K562 (cell line): ENCODE measurements around the gene WBP1L. TPM values are rescaled to one million over a fixed set of nuclear protein-coding genes. Genes with fewer than 3 reads are reported as not detected.
A peak's percentile ranks its signal among the peaks of the same experiment; 100 is the strongest.

Experiments
- ATAC-seq: fragments of 200-7000 bp; cut with Tn5 transposase; 3 replicates; pipeline ENCODE4 v1.9.1; 2020; ENCODE audit warnings: moderate library complexity
- BruUV-seq: library from RNA; stranded (reverse); fragments of 400-500 nt; replicated peaks from 2 replicates; lab custom pipeline; 2021; lab: Mats Ljungman, UMichigan
- CTCF ChIA-PET: fragments of 300-600 bp; formaldehyde crosslinking; extraction: SDS; loops from one replicate; lab custom pipeline; 2021; ENCODE audit warnings: low intra/inter-chr PET ratio; lab: Yijun Ruan, JAX
- POLR2A ChIA-PET: fragments of 300-600, 350-650 bp; sonication (Branson Sonifier 250); formaldehyde crosslinking; extraction: SDS; loops from one replicate; lab custom pipeline; 2021; ENCODE audit warnings: antibody characterized with exemption, inconsistent platforms; lab: Yijun Ruan, JAX
- DNase-seq, 4 experiments: peaks; one replicate each; pipeline versions ENCODE4 v3.0.0 to v3.0.0-alpha.2; 2011 to 2018; ENCODE audit warnings: low spot score in 3 of 4, mixed read lengths in 3 of 4; ENCODE audit errors: extremely low read depth in 1 of 4
- FAIRE-seq: peaks from 2 replicates; lab custom pipeline; 2011; peaks lifted over from hg19 to GRCh38; lab: Jason Lieb, UNC
- H2AFZ ChIP-seq: 2 replicates; pipeline ENCODE4 v1.6.0; 2011; ENCODE audit warnings: low read depth, low read length, control low read depth, inconsistent platforms
- H3K27ac ChIP-seq: fragments of 200-600 bp; 3 replicates; pipeline ENCODE4 v1.8.0; 2011; ENCODE audit warnings: low read depth, mild to moderate bottlenecking, control low read depth, inconsistent platforms, low read length, moderate library complexity, mixed read lengths; ENCODE audit errors: extremely low read depth
- H3K27me3 ChIP-seq, 2 experiments: fragments of 300-600 bp in 1 of 2; 2 replicates in 1 of 2; 3 replicates in 1 of 2; pipeline versions ENCODE4 v1.6.0 to v1.8.0; 2011; ENCODE audit warnings: inconsistent platforms in 2 of 2, low read length in 2 of 2, mild to moderate bottlenecking in 1 of 2, mixed read lengths in 1 of 2, moderate library complexity in 1 of 2; ENCODE audit not compliant: control insufficient read depth in 2 of 2, insufficient read depth in 2 of 2
- H3K36me3 ChIP-seq: fragments of 300-600 bp; 3 replicates; pipeline ENCODE4 v1.8.0; 2011; ENCODE audit warnings: mild to moderate bottlenecking, low read length, inconsistent platforms; ENCODE audit not compliant: control insufficient read depth, insufficient read depth
- H3K4me1 ChIP-seq, 2 experiments: fragments of 200-600 bp in 1 of 2; replicated peaks in 1 of 2; 2 replicates in 1 of 2; 3 replicates in 1 of 2; pipeline versions ENCODE4 v1.5.1 to v1.8.0; 2011; ENCODE audit warnings: inconsistent platforms in 2 of 2, low read length in 2 of 2, mild to moderate bottlenecking in 1 of 2, mixed read lengths in 1 of 2, moderate library complexity in 1 of 2; ENCODE audit not compliant: control insufficient read depth in 2 of 2, insufficient read depth in 2 of 2
- H3K4me2 ChIP-seq: 2 replicates; pipeline ENCODE4 v1.6.1; 2011; ENCODE audit warnings: low read length, control low read depth, inconsistent platforms, mixed read lengths; ENCODE audit not compliant: insufficient read depth
- H3K4me3 ChIP-seq: fragments of 200-600 bp; sonication (generic), shearing (Covaris generic); 2 replicates; pipeline ENCODE4 v1.5.1; 2016; ENCODE audit warnings: control low read depth, inconsistent platforms
- H3K79me2 ChIP-seq: fragments of 200-600 bp; 3 replicates; pipeline ENCODE4 v1.8.0; 2011; ENCODE audit warnings: low read length, inconsistent platforms; ENCODE audit not compliant: control insufficient read depth, insufficient read depth
- H3K9ac ChIP-seq, 2 experiments: 2 replicates each; pipeline versions ENCODE4 v1.6.0 to v1.6.1; 2011; ENCODE audit warnings: low read depth in 2 of 2, low read length in 2 of 2, control low read depth in 1 of 2, inconsistent platforms in 1 of 2, mild to moderate bottlenecking in 1 of 2, mixed read lengths in 1 of 2; ENCODE audit not compliant: insufficient read depth in 1 of 2
- H3K9me1 ChIP-seq: one replicate; pipeline ENCODE4 v1.6.0; 2011; ENCODE audit warnings: inconsistent platforms, mild to moderate bottlenecking, low read length, moderate library complexity; ENCODE audit not compliant: control insufficient read depth, insufficient read depth
- H3K9me3 ChIP-seq: replicated peaks from 2 replicates; pipeline ENCODE4 v1.5.1; 2011; ENCODE audit warnings: low read depth, low read length, inconsistent platforms; ENCODE audit not compliant: control insufficient read depth, insufficient read depth
- H4K20me1 ChIP-seq: replicated peaks from 2 replicates; pipeline ENCODE4 v1.6.1; 2011; ENCODE audit warnings: low read length, inconsistent platforms, mixed read lengths; ENCODE audit not compliant: control insufficient read depth, insufficient read depth
- BRCA1 ChIP-seq, 2 experiments: fragments of 450-650 bp in 1 of 2; sonication (generic) in 1 of 2; formaldehyde crosslinking in 1 of 2; IDR thresholded peaks; 2 replicates each; pipeline versions ENCODE4 v1.5.0 to v1.6.1; 2017 to 2020; ENCODE audit warnings: mild to moderate bottlenecking in 1 of 2, missing genetic modification reagents in 1 of 2
- CSDE1 ChIP-seq, 2 experiments: fragments of 450-650 bp; IDR thresholded peaks; 2 replicates each; pipeline ENCODE4 v1.6.1; 2016; ENCODE audit warnings: mild to moderate bottlenecking in 1 of 2
- CXXC5 ChIP-seq: fragments of 250-450 bp; sonication (Bioruptor Pico); IDR thresholded peaks from 2 replicates; pipeline ENCODE4 v1.8.0; 2022; ENCODE audit warnings: inconsistent platforms, mild to moderate bottlenecking, moderate library complexity
- EGR1 ChIP-seq: fragments of 450-650 bp; conservative IDR thresholded peaks from 2 replicates; pipeline ENCODE4 v1.6.1; 2017; ENCODE audit warnings: mild to moderate bottlenecking
- ETS2 ChIP-seq: IDR thresholded peaks from 2 replicates; pipeline ENCODE4 v1.6.1; 2016; ENCODE audit warnings: borderline replicate concordance, missing genetic modification characterization, mild to moderate bottlenecking, moderate library complexity, missing compliant biosample characterization; ENCODE audit not compliant: poor library complexity, severe bottlenecking
- FIP1L1 ChIP-seq: fragments of 200-400 bp; formaldehyde crosslinking; IDR thresholded peaks from 2 replicates; pipeline ENCODE4 v1.6.1; 2018; ENCODE audit warnings: mild to moderate bottlenecking, low read depth, low read length; ENCODE audit not compliant: poor library complexity, severe bottlenecking
- FUS ChIP-seq: fragments of 200-400 bp; formaldehyde crosslinking; optimal IDR thresholded peaks from 2 replicates; pipeline ENCODE3; 2017; ENCODE audit warnings: low read depth, low read length
- GATA2 ChIP-seq: sonication (generic); formaldehyde crosslinking; IDR thresholded peaks from 2 replicates; pipeline ENCODE4 v1.4.0; 2020; ENCODE audit warnings: mild to moderate bottlenecking, missing genetic modification reagents
- HDAC2 ChIP-seq: fragments of 450-650 bp; IDR thresholded peaks from 2 replicates; pipeline ENCODE4 v1.6.1; 2016; ENCODE audit warnings: mild to moderate bottlenecking
- KAT7 ChIP-seq: sonication (generic); formaldehyde crosslinking; IDR thresholded peaks from 2 replicates; pipeline ENCODE4 v1.8.0; 2022; ENCODE audit warnings: missing genetic modification reagents, mild to moderate bottlenecking, borderline replicate concordance
- MTA1 ChIP-seq: fragments of 450-650 bp; IDR thresholded peaks from 2 replicates; pipeline ENCODE4 v1.6.1; 2017; ENCODE audit warnings: borderline replicate concordance
- NCOR1 ChIP-seq: fragments of 450-650 bp; IDR thresholded peaks from 2 replicates; pipeline ENCODE4 v1.6.1; 2016; ENCODE audit warnings: mild to moderate bottlenecking, moderate library complexity
- WHSC1 ChIP-seq: IDR thresholded peaks from one replicate; pipeline ENCODE4 v1.6.1; 2012; ENCODE audit warnings: low read length, control low read depth, inconsistent platforms
- XRCC3 ChIP-seq: fragments of 450-650 bp; IDR thresholded peaks from 2 replicates; pipeline ENCODE4 v1.6.1; 2017; ENCODE audit warnings: mild to moderate bottlenecking, moderate library complexity
- YBX1 ChIP-seq: fragments of 450-650 bp; IDR thresholded peaks from 2 replicates; pipeline ENCODE4 v1.7.1; 2016; ENCODE audit warnings: mild to moderate bottlenecking
- ZNF551 ChIP-seq: fragments of 250-450 bp; sonication (Bioruptor Pico); IDR thresholded peaks from 2 replicates; pipeline ENCODE4 v1.5.0; 2021; ENCODE audit warnings: mild to moderate bottlenecking, moderate library complexity
- ZNF766 ChIP-seq: fragments of 200-800 bp; sonication (Bioruptor generic); conservative IDR thresholded peaks from 2 replicates; pipeline ENCODE4 v1.6.1; 2016; ENCODE audit warnings: missing genetic modification characterization, missing compliant biosample characterization
- ZNF785 ChIP-seq: fragments of 250-450 bp; sonication (Bioruptor Pico); IDR thresholded peaks from 2 replicates; pipeline ENCODE4 v1.4.0; 2020; ENCODE audit warnings: mild to moderate bottlenecking
- WGBS: fragments of 100-300 bp; shearing (Covaris generic); methylation state at CpG from one replicate; pipeline ENCODE4 v1.1.6; 2016; ENCODE audit warnings: low coverage, mixed read lengths; ENCODE audit not compliant: insufficient coverage; ENCODE audit errors: missing lambda C conversion rate; 5-methylcytosine and 5-hydroxymethylcytosine counted together
- in situ Hi-C: fragments of 300-500 bp; cut with MboI; formaldehyde crosslinking; loops from 4 replicates; pipeline ENCODE4 v1.15.0; 2018; ENCODE audit warnings: inconsistent platforms, mixed read lengths
- intact Hi-C: fragments of 100-400 bp; cut with micrococcal nuclease; formaldehyde crosslinking; loops from 2 replicates; pipeline ENCODE4 v1.14.2; 2022
- polyA plus RNA-seq, 8 experiments: library from polyadenylated mRNA; depleted of rRNA in 4 of 8; stranded (reverse) in 5 of 8; unstranded in 3 of 8; fragments of >200 nt; fragmentation: Nextera tagmentation in 2 of 8; fragmentation: Illumina TruSeq in 1 of 8; extraction: Ambion mirVana in 2 of 8; extraction: Trizol in 1 of 8; gene quantifications; 2 replicates each; pipeline versions ENCODE4 v1.2.1 to v1.2.3, GENCODE V29; 2011 to 2014; ENCODE audit warnings: inconsistent platforms in 1 of 8, missing spikeins in 1 of 8
- total RNA-seq, 7 experiments: library from RNA; depleted of rRNA in 6 of 7; stranded (reverse); fragments of >200 nt in 6 of 7; fragmentation: Illumina TruSeq in 2 of 7; extraction: Trizol in 2 of 7; gene quantifications; 2 replicates each; pipeline versions ENCODE4 v1.2.1 to v1.2.3, GENCODE V29; 2011 to 2021; ENCODE audit warnings: low replicate concordance in 1 of 7
- TF ChIP-seq, protein P1 (sequence below): fragments of 450-650 bp; IDR thresholded peaks from 2 replicates; pipeline ENCODE4 v1.6.1; 2016
- TF ChIP-seq, protein P2 (sequence below), 2 experiments: IDR thresholded peaks; 2 replicates each; pipeline ENCODE4 v1.6.1; 2011; ENCODE audit warnings: borderline replicate concordance in 1 of 2, control low read depth in 1 of 2, low read depth in 1 of 2, low read length in 1 of 2, mild to moderate bottlenecking in 1 of 2, mixed read lengths in 1 of 2, moderate library complexity in 1 of 2; ENCODE audit not compliant: insufficient read depth in 1 of 2, insufficient read length in 1 of 2, poor library complexity in 1 of 2, severe bottlenecking in 1 of 2; ENCODE audit errors: extremely low read depth in 1 of 2

WBP1L gene
- total and polyA plus RNA-seq, 9 of the 15 experiments (the other 6 are each of a cell fraction or from before 2014, with no cell fraction given), result 3.2 to 14.4 (median 11.3) TPM

DNA sequence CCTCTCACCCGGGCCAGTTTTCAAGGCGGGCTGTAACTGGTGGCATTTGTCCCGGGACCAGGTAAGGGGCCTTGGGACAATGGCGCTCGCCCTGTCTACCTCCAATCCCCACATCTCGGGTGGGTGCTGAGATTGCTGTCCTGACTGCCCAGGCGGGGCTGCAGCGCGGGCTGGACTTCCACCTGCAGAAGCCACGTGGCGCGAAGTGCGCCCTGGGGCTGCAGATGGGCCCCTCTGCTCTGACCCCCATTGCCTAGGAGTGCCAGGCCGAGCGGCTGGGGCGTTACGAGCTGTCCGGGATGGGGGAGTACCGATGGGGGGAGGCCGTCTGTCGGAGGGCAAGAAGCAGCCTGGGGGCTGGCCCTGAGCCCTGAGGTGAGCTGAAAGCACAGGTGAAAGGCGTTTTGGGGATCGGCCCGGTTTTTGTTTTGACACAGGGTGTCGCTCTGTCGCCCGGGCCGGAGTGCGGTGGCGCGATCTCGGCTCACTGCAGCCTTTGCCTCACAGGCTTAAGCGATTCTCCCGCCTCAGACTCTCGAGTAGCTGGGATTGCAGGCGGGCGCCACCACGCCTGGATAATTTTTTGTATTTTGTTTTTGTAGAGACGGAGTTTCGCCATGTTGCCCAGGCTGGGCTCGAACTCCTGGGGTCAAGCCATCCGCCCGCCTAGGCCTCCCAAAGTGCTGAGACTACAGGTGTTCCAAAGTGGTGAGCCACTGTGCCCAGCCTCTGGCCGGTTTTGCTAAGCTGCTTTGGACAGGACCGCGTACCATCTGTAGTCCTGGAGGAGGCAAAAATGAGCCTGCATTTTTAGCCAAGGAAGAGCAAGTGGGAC is 28.9 kb upstream of the WBP1L start, which contains the start of gene SFXN2:
SFXN2 (plus strand) TSS at position 16 of the 835 bp plus-strand sequence. CDS start 12,001 bp downstream, outside the sequence.
- intact Hi-C loops (loop anchor here (5.0 kb wide), 2 partner anchors 43 to 68 kb away; no protein-coding TSS in a partner anchor), in situ Hi-C loops (no loop called here)
- DNase-seq, result peak in 1 of 4 experiments; percentile 66
- peak within 1 kb of the TSS; percentile 87 for H2AFZ ChIP-seq
- WGBS, result 1% methylated on average over 32 of the region's 46 CpGs
- H4K20me1 ChIP-seq, result no peaks in the 10 kb centered on the region
- H3K9me1 ChIP-seq, result no peaks in the 10 kb centered on the region
- ChIA-PET CTCF (no interaction called here), POLR2A (interaction anchor here (0.5 to 1.6 kb wide), 6 partner anchors 10 to 233 kb away, joined by 3 to 5 read pairs (median 3); partner anchors contain the start of genes TRIM8 and WBP1L)
- peak within 1 kb of the TSS; percentile 71 to 91 for H3K9ac ChIP-seq
- no peaks in the 10 kb centered on the region for H3K27me3 ChIP-seq
- H3K4me3 ChIP-seq, result peak within 1 kb of the TSS; percentile 95
- peak; percentile 31 for ATAC-seq
- no peaks in the 10 kb centered on the region for H3K9me3 ChIP-seq
- H3K79me2 ChIP-seq, result peaks cover 81% of the 10 kb centered on the region
- no peak for FAIRE-seq
- peak within 1 kb of the TSS; percentile 87 for H3K4me2 ChIP-seq
- TSS peak; percentile 71 for BruUV-seq
- H3K4me1 ChIP-seq, result peaks cover 20% of the 10 kb centered on the region in 2 experiments; a peak in 4 of 5 replicates
- H3K36me3 ChIP-seq, result peaks cover 21% of the 10 kb centered on the region
- peak within 1 kb of the TSS; percentile 83 for H3K27ac ChIP-seq
- TF ChIP-seq GATA2 (CRISPR knock-in tag) (no peak), ETS2 (no peak), MTA1 (no peak), ZNF785 (CRISPR knock-in tag) (no peak), EGR1 (no peak), CSDE1 (IDR thresholded peaks at IDR 0.05) (no peak), XRCC3 (no peak), CXXC5 (0 out of 2 replicates have a peak, but pooled peaks have one; percentile 29), NCOR1 (no peak), BRCA1 (IDR thresholded peaks at IDR 0.05) (no peak), BRCA1 (CRISPR knock-in tag; IDR thresholded peaks at IDR 0.05) (0 out of 2 replicates have a peak, but pooled peaks have one; percentile 13), ZNF551 (CRISPR knock-in tag) (no peak), ZNF766 (CRISPR knock-in tag) (no peak), FUS (no peak), FIP1L1 (peak; percentile 56), HDAC2 (peak; percentile 83), WHSC1 (no peak), KAT7 (CRISPR knock-in tag) (peak; percentile 67; the same call in 1 of the 2 replicates), YBX1 (no peak)
- TF ChIP-seq, protein P1, sequence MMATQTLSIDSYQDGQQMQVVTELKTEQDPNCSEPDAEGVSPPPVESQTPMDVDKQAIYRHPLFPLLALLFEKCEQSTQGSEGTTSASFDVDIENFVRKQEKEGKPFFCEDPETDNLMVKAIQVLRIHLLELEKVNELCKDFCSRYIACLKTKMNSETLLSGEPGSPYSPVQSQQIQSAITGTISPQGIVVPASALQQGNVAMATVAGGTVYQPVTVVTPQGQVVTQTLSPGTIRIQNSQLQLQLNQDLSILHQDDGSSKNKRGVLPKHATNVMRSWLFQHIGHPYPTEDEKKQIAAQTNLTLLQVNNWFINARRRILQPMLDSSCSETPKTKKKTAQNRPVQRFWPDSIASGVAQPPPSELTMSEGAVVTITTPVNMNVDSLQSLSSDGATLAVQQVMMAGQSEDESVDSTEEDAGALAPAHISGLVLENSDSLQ, result no peak
- TF ChIP-seq, protein P2, sequence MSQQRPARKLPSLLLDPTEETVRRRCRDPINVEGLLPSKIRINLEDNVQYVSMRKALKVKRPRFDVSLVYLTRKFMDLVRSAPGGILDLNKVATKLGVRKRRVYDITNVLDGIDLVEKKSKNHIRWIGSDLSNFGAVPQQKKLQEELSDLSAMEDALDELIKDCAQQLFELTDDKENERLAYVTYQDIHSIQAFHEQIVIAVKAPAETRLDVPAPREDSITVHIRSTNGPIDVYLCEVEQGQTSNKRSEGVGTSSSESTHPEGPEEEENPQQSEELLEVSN (IDR thresholded peaks at IDR 0.05; ENCODE audit: borderline replicate concordance in 1 of 2, extremely low read depth in 1 of 2, insufficient read depth in 1 of 2, insufficient read length in 1 of 2, low read depth in 1 of 2, low read length in 1 of 2, poor library complexity in 1 of 2, severe bottlenecking in 1 of 2), result peak; percentile 24 to 51
